Neuronal stem cell (in vitro differentiated cells): ENCODE measurements around the gene CMSS1.

Experiments
- DNase-seq: peaks from one replicate; pipeline ENCODE4 v3.0.0-alpha.2; 2013; ENCODE audit warnings: low spot score
- H2AFZ ChIP-seq: one replicate; pipeline ENCODE4 v1.6.1; 2013; ENCODE audit warnings: mild to moderate bottlenecking, low read length, inconsistent platforms
- H2AK5ac ChIP-seq: 2 replicates; pipeline ENCODE4 v1.6.1; 2013; ENCODE audit warnings: low read depth, mild to moderate bottlenecking, inconsistent platforms, low read length, moderate library complexity, mixed read lengths
- H2BK120ac ChIP-seq: 2 replicates; pipeline ENCODE4 v1.6.1; 2013; ENCODE audit warnings: low read depth, mild to moderate bottlenecking, inconsistent platforms, low read length, moderate library complexity, mixed read lengths
- H2BK12ac ChIP-seq: one replicate; pipeline ENCODE4 v1.6.1; 2013; ENCODE audit warnings: low read length, inconsistent platforms
- H2BK15ac ChIP-seq: 2 replicates; pipeline ENCODE4 v1.6.1; 2013; ENCODE audit warnings: mild to moderate bottlenecking, low read length, inconsistent platforms, mixed read lengths
- H2BK5ac ChIP-seq: one replicate; pipeline ENCODE4 v1.6.1; 2013; ENCODE audit warnings: inconsistent platforms, mild to moderate bottlenecking, low read length, moderate library complexity
- H3K14ac ChIP-seq: one replicate; pipeline ENCODE4 v1.6.1; 2013; ENCODE audit warnings: low read length, inconsistent platforms
- H3K18ac ChIP-seq: 2 replicates; pipeline ENCODE4 v1.6.1; 2013; ENCODE audit warnings: low read length, inconsistent platforms
- H3K23ac ChIP-seq: 2 replicates; pipeline ENCODE4 v1.6.1; 2013; ENCODE audit warnings: low read depth, mild to moderate bottlenecking, mixed read lengths, low read length, inconsistent platforms; ENCODE audit not compliant: poor library complexity
- H3K27ac ChIP-seq: replicated peaks from 3 replicates; pipeline ENCODE4 v1.5.1; 2013; ENCODE audit warnings: low read length, inconsistent platforms
- H3K27me3 ChIP-seq, 3 experiments: 2 replicates each; pipeline ENCODE4 v1.6.1; 2013; ENCODE audit warnings: low read length in 3 of 3, mild to moderate bottlenecking in 2 of 3, inconsistent platforms in 1 of 3, low read depth in 1 of 3, mixed read lengths in 1 of 3, moderate library complexity in 1 of 3; ENCODE audit not compliant: control insufficient read depth in 3 of 3, insufficient read depth in 3 of 3
- H3K36me3 ChIP-seq, 2 donors: replicated peaks in 1 of 2; 2 replicates each; pipeline ENCODE4 v1.6.1; 2013; ENCODE audit warnings: low read length in 2 of 2; ENCODE audit not compliant: control insufficient read depth in 2 of 2, insufficient read depth in 2 of 2
- H3K4ac ChIP-seq: 2 replicates; pipeline ENCODE4 v1.6.1; 2013; ENCODE audit warnings: inconsistent platforms, mild to moderate bottlenecking, low read length, moderate library complexity
- H3K4me1 ChIP-seq, 2 donors: 1 replicate in 1 of 2; 2 replicates in 1 of 2; pipeline ENCODE4 v1.6.1; 2013; ENCODE audit warnings: low read length in 2 of 2, low read depth in 1 of 2; ENCODE audit not compliant: control insufficient read depth in 2 of 2, insufficient read depth in 1 of 2
- H3K4me2 ChIP-seq: one replicate; pipeline ENCODE4 v1.6.1; 2013; ENCODE audit warnings: mild to moderate bottlenecking, low read length, inconsistent platforms; ENCODE audit not compliant: insufficient read depth, poor library complexity, severe bottlenecking
- H3K4me3 ChIP-seq, 2 donors: 2 replicates each; pipeline ENCODE4 v1.5.1; 2013; ENCODE audit warnings: low read length in 2 of 2, mild to moderate bottlenecking in 2 of 2, inconsistent platforms in 1 of 2, moderate library complexity in 1 of 2
- H3K79me1 ChIP-seq: one replicate; pipeline ENCODE4 v1.6.1; 2013; ENCODE audit warnings: low read depth, mild to moderate bottlenecking, inconsistent platforms, low read length, moderate library complexity
- H3K9ac ChIP-seq: one replicate; pipeline ENCODE4 v1.6.1; 2013; ENCODE audit warnings: mild to moderate bottlenecking, low read depth, low read length, inconsistent platforms; ENCODE audit not compliant: poor library complexity
- H3K9me3 ChIP-seq, 2 donors: replicated peaks in 1 of 2; 2 replicates each; pipeline versions ENCODE3 to v1.6.1; 2013; ENCODE audit warnings: low read length in 2 of 2, mild to moderate bottlenecking in 2 of 2, inconsistent platforms in 1 of 2, low read depth in 1 of 2, mixed read lengths in 1 of 2, moderate library complexity in 1 of 2; ENCODE audit not compliant: control insufficient read depth in 2 of 2, insufficient read depth in 1 of 2
- H4K8ac ChIP-seq: one replicate; pipeline ENCODE4 v1.6.1; 2013; ENCODE audit warnings: low read depth, mild to moderate bottlenecking, inconsistent platforms, low read length, moderate library complexity
- H4K91ac ChIP-seq: one replicate; pipeline ENCODE4 v1.6.1; 2013; ENCODE audit warnings: low read length, low read depth, mild to moderate bottlenecking, inconsistent platforms; ENCODE audit not compliant: poor library complexity
- WGBS, 2 donors: extraction: QIAGEN DNeasy Blood & Tissue Kit; methylation state at CpG; one replicate each; pipeline ENCODE4 v1.1.7; 2013; ENCODE audit warnings: missing lambda C conversion rate in 2 of 2, mixed read lengths in 1 of 2; ENCODE audit not compliant: insufficient read length in 2 of 2, insufficient replicate concordance in 1 of 2; ENCODE audit errors: extremely low coverage in 2 of 2; 5-methylcytosine and 5-hydroxymethylcytosine counted together

The CMSS1 gene

DNA sequence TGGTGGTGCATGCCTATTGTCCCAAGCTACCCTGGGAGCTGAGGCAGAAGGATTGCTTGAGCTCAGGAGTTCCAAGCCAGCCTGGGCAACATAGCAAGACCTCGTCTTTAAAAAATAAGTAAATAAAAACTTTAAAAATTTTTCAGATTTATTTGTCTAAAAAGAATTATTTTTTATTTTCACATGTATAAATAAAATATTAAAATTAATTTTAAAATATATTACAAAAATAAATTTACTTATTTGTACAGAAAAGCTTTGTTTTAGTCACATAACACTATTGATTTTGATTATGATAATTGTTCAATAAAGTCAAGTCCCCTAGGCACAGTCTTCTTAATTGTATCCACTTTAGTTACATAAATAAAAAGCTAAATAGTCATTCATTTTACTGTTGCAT lies 211.4 kb downstream of the CMSS1 start:
- no peak overlapping the region for H3K18ac ChIP-seq

DNA sequence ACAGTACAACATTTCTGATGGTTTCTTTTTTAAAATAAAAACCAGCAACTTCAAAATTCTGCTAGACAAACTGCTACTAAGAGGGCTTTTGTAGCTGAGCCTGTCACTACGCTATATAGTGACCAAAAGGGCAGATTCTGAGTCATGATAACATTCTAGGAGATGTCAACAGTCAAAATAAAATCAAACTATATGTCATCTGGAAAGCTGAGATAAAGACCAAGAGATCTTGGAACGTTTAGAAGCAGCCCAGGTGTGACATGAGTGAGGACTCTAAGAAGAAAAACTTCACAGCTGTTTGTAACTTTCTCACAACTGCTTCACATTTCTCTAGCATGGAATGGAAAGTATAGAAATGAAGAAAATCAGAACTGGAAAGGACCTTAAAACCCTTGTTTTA lies 212.0 kb downstream of the CMSS1 start:
- Histone ChIP-seq H2AFZ (no peak overlapping the region), H3K4me1 (peaks cover 3 to 7% of the 10 kb centered on the region in 2 donors), H2BK12ac (no peak overlapping the region), H3K23ac (no peak overlapping the region), H3K79me1 (no peaks in the 10 kb centered on the region), H2BK120ac (no peak overlapping the region), H3K4me2 (no peak overlapping the region), H4K91ac (no peak overlapping the region), H3K27me3 (no peaks in the 10 kb centered on the region), H2BK5ac (no peak overlapping the region), H3K4me3 (no peak overlapping the region), H2BK15ac (no peak overlapping the region), H3K18ac (no peak overlapping the region), H3K14ac (no peak overlapping the region), H3K9me3 (no peaks in the 10 kb centered on the region), H4K8ac (no peak overlapping the region), H2AK5ac (no peak overlapping the region), H3K36me3 (no peaks in the 10 kb centered on the region), H3K9ac (no peak overlapping the region), H3K4ac (no peak overlapping the region), H3K27ac (no peak overlapping the region)
- WGBS, 2 donors: no CpG with 5 or more reads among the region's 2 CpGs
- DNase-seq: no peak

More for the DNA sequence above, 211.4 kb downstream of the CMSS1 start:
- Histone ChIP-seq H3K14ac (no peak overlapping the region), H2BK12ac (no peak overlapping the region), H3K4me3 (no peak overlapping the region), H3K36me3 (no peaks in the 10 kb centered on the region), H3K27ac (no peak overlapping the region), H2BK5ac (no peak overlapping the region), H4K8ac (no peak overlapping the region), H3K9ac (no peak overlapping the region), H3K4ac (no peak overlapping the region), H2AK5ac (no peak overlapping the region), H3K23ac (no peak overlapping the region), H3K79me1 (no peaks in the 10 kb centered on the region), H3K4me2 (no peak overlapping the region), H3K27me3 (no peaks in the 10 kb centered on the region), H2BK120ac (no peak overlapping the region), H3K9me3 (no peaks in the 10 kb centered on the region), H2BK15ac (no peak overlapping the region), H2AFZ (no peak overlapping the region), H3K4me1 (peaks cover under 1 to 7% of the 10 kb centered on the region in 2 donors), H4K91ac (no peak overlapping the region)
- no peak for DNase-seq
- WGBS, 2 donors: no CpG with 5 or more reads among the region's 1 CpG

DNA sequence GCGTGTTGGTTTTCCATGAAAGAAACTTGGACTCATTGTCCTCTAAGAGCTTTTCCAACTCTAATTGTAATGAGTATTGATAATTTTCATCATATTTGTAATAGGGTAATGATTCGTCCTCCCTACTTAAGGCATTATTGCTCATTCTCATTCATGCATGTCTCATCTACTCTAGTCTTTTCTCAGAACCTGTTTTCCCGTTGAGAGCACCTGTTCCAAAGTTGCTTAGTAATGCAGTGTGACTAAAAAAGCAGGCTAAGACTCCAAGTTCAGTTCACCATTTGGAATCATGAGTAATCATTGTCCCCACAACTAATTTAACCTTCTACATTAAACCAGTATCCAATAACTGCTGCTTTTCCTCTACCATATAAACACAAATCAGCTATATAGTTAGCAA lies 212.7 kb downstream of the CMSS1 start:
- no peak overlapping the region for H2AK5ac ChIP-seq
- no peak overlapping the region for H2BK12ac ChIP-seq
- H3K4ac ChIP-seq: no peak overlapping the region
- H3K23ac ChIP-seq: no peak overlapping the region
- no peaks in the 10 kb centered on the region for H3K27me3 ChIP-seq
- H3K27ac ChIP-seq: no peak overlapping the region
- H2BK120ac ChIP-seq: no peak overlapping the region
- no peak overlapping the region for H3K4me3 ChIP-seq
- no peak overlapping the region for H2AFZ ChIP-seq
- no peaks in the 10 kb centered on the region for H3K79me1 ChIP-seq
- H3K36me3 ChIP-seq: no peaks in the 10 kb centered on the region
- no peak overlapping the region for H4K91ac ChIP-seq
- H3K4me1 ChIP-seq: peaks cover 3 to 7% of the 10 kb centered on the region in 2 donors
- H3K9me3 ChIP-seq: no peaks in the 10 kb centered on the region
- H3K14ac ChIP-seq: no peak overlapping the region
- whole genome bisulfite sequencing, 2 donors: no CpG with 5 or more reads among the region's 3 CpGs
- H3K18ac ChIP-seq: no peak overlapping the region
- no peak overlapping the region for H3K4me2 ChIP-seq
- no peak overlapping the region for H2BK5ac ChIP-seq
- no peak overlapping the region for H4K8ac ChIP-seq
- DNase-seq: no peak
- no peak overlapping the region for H2BK15ac ChIP-seq
- H3K9ac ChIP-seq: no peak overlapping the region

DNA sequence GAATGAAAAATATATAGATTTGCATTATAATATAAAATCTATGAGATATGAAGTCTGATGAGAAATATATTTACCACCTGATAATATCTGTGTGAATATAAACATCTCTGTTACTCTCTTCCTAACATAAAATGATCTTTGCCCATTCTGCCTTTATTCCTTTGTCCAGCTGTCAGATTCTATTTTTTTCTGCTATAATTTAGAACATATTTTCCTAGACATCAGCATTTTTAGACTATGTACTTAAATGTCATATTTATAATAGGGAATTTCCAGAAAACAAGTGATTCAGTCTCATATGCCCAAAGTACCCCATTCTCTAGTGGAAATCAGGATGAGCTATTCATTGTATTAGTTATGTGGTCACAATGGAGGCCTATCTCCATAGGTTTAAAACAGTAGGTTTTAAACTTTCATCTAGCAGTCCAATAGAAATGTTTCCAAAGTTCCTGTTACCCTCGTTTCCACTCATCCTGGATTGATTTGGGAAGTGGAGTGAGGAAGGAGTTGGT lies 213.3 kb downstream of the CMSS1 start:
- DNase-seq: no peak
- Histone ChIP-seq H3K27ac (no peak overlapping the region), H3K23ac (no peak overlapping the region), H3K4ac (no peak overlapping the region), H2AK5ac (no peak overlapping the region), H2BK12ac (no peak overlapping the region), H3K9me3 (no peaks in the 10 kb centered on the region), H3K79me1 (no peaks in the 10 kb centered on the region), H2BK15ac (no peak overlapping the region), H3K14ac (no peak overlapping the region), H4K91ac (no peak overlapping the region), H3K36me3 (no peaks in the 10 kb centered on the region), H2AFZ (no peak overlapping the region), H3K4me1 (peaks cover 3 to 7% of the 10 kb centered on the region in 2 donors), H3K18ac (no peak overlapping the region), H3K4me2 (no peak overlapping the region), H2BK5ac (no peak overlapping the region), H3K9ac (no peak overlapping the region), H4K8ac (no peak overlapping the region), H3K27me3 (no peaks in the 10 kb centered on the region), H2BK120ac (no peak overlapping the region), H3K4me3 (no peak overlapping the region)
- WGBS, 2 donors: no CpG with 5 or more reads among the region's 1 CpG
